Measurements from ENCODE around the gene GOLGA1.
"Not testable (repeated sequence)": the region's sequence is repeated elsewhere in the genome, so short reads cannot be mapped to it uniquely, and the experiment has no call there.

GOLGA1 gene

GRCh38 chr9:124940521-124940893 is 376 bp downstream of the GOLGA1 start:
- DNase-seq = no peak

DNA sequence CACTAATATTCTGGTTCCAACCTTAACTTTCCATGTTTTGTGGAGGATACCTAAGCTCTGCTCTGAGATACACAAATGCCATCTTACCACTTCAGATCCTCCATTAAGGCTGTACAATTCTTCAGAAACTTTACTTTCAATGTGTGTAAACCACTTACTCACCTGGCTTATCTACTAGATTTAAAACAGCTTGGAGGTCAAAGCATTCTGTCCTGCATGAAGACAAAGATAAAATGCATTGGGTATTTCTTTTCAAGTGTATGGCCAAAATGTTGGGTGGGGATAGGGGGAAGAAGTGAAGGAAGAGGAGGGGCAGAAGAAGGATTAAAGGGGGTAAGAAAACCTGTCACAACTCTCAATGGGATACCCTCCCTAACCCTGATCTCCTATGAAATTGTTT is 939 bp downstream of the GOLGA1 start:
- DNase-seq = no peak

DNA sequence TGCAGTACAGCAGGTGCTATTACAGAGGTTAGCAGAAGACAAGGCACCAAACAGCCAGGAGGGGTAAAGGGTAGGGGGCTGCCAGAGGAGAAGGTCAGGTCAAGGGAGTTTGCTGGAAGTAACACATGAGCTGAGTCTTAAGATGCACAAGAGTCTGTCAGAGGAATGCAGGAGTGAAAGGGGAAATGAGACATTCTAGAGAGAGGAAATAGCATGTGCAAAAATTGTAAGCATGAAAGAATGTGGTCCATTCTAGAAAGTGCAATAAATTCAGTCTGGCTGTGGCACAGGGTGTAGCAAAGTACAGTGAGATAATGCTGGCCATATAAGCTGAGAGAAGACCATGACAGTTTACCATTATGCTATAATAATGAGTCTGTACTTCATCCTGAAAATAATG is 6.6 kb downstream of the GOLGA1 start:
- DNase-seq = no peak

GRCh38 chr9:124932333-124932732 is 8.6 kb downstream of the GOLGA1 start:
- no peak for DNase-seq

DNA sequence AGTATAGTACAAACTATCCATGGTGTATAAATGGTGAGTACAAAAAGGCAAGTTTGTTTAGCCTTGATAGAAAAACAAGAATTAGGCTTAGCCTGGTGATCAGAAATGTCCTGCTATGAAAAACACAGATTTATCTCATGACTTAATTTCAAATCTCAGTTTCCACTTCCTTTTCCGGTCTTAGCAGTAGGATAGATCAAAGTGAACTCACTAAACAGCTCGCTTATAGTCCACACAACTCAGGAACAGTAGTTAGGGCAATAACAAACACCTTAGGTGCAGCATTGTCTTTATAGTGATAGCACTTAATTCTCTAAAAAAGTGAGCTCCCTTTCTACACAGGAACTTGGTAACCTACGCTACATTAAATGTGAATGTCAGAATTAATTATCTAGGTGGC is 11.4 kb downstream of the GOLGA1 start:
- DNase-seq = no peak

GRCh38 chr9:124928116-124928515 is 12.8 kb downstream of the GOLGA1 start:
- no peak for DNase-seq

DNA sequence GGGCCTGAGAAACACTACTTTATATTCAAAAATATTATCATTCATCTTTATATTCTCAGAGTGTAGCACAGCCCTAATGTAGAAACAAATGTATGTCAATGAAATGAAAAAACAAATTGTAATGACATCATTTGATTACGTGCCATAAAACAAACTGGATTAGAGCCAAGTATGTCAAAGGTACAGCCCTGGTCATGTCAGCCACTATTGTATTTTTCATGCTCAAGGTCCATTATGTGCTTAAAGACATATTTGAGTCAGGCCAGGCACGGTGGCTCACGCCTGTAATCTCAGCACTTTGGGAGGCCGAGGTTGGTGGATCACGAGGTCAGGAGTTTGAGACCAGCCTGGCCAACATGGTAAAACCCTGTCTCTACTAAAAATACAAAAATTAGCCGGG is 20.5 kb downstream of the GOLGA1 start:
- DNase-seq = not testable (repeated sequence)

DNA sequence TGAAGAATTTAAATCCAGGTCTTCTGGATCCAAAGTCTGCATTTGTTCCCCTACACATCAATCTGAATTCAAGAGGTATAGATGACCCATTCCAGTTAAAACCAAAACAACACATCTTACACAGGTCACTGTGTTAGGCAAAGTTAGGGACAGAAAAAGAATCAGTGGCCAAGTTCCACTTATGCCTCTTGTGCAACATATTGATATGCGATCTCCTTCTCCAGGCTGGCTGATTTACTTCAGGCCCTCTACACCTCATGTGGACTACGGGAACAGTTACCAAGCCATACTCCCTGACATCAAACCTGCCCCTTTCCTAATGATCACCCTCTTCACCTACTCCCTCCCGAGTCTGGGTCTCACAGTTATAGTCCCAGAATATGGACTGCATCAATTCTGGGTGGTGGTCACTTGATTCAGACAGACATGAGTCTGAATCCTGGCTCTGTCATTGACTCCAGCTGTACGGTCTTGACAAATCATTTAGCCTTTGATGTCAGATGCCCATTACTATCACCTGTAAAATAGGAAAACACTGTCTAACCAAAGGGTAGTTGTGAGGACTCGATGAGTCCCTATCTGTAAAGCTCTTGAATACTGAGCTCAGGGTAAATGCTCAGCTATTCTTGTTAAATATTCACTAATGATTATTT is 26.0 kb downstream of the GOLGA1 start:
- no peak for DNase-seq

DNA sequence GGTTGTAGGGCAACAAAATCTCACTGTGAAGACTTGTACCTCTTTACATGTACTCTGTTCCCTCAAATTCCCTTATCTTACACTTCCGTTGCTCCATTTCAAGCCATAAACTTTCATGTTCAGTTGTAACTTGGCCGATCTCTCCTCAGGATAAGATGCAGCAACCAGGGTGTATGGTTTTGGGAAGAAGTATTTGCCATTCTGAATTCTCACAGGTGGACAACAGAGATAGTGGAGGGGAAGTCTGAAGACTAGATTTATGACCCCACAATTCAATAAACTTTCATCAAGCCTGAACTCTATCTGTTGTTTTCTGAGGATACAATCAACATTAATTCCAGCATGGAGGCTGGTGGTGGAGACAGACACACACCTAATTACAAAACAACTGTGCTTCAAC is 27.5 kb downstream of the GOLGA1 start:
- no peak for DNase-seq

DNA sequence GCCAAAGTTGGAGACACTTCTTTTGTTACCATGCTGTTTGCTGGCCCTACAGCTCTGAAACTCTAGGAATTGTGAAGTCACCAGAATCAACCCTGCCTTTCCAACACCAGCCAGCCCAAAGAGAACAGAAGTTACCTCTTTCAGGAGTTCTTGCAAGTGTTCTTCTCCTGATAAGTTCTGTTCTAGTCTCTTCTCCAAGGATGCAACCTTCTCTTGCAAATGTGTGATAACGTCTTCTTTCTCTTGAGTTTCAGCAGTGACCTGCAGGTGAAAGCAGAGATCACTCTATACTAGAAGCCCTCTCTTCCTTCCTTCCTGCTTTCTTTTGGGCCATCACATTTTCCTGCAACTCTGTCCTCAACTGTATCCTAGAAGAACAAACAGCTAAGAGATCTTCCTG is 29.1 kb downstream of the GOLGA1 start:
- DNase-seq = no peak

- DNase-seq = no peak
Measured at GRCh38 chr9:124908098-124908497, 32.8 kb downstream of the GOLGA1 start.

DNA sequence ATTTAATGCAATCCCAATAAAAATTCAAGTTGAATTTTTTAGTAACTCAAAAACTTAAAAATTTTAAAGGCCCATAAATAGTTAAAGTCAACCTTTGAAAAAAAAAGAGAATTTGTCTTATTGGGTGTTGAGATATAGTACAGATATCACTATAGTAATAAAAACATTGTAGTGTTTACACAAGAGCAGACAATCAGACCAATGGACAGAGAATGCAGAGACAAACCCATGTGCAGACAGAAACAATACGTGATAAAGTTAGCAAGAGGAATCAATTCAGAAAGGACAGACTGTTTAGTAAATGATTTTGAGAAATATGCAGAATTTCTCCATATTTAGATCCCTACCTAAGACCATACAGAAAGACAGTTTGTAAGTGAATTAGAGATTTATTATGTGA is 33.9 kb downstream of the GOLGA1 start:
- no peak for DNase-seq

GRCh38 chr9:124899845-124900244 is 41.0 kb downstream of the GOLGA1 start:
- no peak for DNase-seq

DNA sequence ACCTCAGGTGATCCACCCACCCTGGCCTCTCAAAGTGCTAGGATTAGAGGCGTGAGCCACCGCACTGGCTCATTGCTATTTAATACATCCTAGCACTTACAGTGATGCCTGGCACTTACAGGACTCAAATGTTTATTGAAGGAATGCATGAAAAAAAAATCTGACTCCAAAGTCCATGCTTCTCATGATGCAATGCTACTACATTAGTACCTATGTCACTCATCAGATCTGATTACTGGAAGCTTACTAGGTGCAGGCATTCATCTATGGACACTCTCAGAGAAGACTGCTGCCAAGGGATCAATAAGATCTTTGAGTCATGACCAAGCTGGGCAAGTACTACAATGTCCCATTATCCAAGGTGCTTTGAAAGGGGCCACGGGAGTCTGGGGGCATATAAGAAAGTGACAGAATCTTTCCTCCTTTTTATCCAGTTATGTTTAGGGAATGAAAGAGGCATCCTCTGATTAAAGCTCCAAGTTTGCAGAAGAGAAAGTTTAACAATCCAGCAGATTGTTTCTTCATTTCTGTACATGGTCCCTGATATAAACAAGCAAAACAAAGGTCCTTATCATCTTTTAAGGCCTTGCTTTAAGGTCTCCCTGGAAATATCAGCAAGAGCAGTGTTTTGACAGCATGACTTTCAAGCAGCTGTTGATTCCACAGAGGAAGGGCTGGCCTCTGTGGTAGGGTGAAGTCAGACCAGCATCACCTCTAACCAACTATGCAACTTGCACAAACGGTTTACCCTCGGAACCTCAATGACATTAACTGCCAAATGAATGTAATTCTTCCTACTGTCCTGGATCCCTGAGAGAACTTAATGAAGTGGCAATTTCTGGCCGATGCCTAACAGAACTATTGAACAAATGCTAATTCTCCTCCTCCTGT is 43.1 kb downstream of the GOLGA1 start:
- no peak for DNase-seq

GRCh38 chr9:124894741-124895170 is 46.1 kb downstream of the GOLGA1 start:
- no peak for DNase-seq

DNA sequence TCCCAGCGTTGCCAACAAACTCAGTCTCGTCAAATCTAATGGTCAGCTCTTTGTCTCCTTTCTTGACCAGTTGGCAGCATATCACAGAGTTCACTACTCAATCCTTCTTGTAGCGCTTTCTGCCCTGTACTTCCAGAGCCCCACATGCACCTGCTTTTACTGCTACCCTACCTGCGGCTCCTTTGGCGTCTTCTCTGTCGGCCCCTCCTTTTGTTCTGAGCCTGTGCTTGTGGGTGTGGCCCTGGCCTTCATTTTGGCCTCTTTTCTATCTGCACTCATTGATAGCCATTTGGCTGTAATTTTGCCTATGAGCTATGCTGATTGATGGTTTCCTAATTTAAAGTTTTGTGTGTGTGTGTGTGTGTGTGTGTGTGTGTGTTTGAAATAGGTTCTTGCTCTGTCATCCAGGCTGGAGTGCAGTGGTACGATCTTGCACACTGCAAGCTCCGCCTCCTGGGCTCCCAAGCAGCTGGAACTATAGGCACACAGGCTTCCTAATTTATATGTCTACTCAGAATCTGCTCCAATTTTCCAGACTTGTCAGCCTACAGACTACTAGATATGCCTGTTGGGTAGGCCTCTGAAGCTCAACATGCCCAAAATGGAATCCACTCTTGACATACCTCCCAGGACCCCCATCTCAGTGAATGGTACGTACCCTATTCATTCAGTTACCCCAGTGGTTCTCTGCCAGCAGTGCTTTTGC is 46.7 kb downstream of the GOLGA1 start:
- DNase-seq = no peak

- no peak for DNase-seq
Measured at GRCh38 chr9:124890179-124890578, 50.7 kb downstream of the GOLGA1 start.

DNA sequence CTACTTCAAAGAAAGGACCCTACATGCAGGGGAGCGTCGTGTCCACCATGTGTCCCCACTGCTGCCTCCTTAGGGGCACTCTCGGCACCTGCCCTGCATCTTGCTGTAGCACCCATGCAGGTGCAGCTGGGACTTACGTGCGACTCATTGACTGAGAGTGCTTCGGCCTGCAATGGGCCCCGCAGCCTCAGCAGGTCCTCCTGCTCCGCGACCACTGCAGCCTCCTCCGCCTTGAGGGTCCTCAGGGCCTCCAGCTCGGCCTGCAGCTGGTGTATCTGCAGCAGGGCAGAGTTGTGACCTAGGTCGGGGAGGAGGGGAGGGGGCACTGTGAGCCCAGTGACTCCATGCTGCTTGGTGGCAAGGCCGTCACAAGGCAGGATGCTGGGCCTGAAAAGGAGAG is 51.9 kb downstream of the GOLGA1 start:
- DNase-seq = no peak

- DNase-seq = no peak
Measured at GRCh38 chr9:124887832-124888231, 53.1 kb downstream of the GOLGA1 start.

DNA sequence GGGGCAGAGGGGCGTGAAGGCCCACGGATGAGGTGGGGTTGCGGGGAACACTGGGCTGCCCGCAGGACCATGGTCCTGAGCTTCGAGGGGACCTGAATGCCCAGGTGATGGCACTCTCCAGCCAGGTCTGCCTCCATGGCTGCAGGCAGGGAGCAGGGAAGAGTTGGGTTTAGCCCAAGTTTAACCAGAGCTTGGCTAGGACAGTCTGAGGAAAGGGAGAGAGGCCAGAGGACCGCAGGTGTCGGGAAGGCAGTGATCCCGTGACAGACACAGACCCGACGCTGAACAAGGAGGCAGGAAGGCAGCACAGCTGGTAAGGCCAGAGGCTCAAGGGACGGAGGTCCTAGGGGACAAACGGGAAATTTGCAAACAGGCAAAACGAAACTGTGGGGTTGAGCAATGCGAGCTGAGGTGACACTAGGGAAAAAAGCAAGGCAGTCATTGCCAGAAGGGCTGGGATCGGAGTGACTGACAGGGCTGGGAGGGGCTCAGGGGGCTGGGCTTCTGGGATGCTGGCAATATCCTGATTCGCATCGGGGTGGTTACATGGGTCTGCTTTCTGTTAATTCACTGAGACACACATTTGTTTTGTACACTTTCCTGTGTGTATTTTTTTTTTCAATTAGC is 53.9 kb downstream of the GOLGA1 start:
- no peak for DNase-seq

GRCh38 chr9:124886461-124886860 is 54.4 kb downstream of the GOLGA1 start:
- DNase-seq = no peak

GRCh38 chr9:124885551-124885950 is 55.3 kb downstream of the GOLGA1 start:
- no peak for DNase-seq

DNA sequence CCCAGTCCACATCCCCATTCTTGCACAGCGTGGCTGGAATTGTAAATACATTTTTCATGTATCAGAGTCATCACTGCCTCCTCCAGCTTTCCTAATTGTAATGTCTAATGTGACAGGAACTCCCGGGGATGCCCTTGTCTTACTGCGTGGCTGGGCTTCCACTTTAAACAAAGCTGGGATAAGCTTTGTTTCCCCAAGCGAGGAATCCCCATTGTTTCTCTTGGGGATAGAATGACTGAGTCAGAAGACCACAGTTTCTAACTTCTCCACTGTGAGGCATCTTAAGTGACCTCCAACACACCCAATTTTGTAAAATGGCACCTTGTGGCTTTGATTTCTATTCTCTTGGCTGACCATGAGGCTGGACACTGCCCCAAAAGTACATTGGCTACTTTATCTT is 56.5 kb downstream of the GOLGA1 start:
- DNase-seq = no peak

Data from activated CD4-positive, alpha-beta T cell treated with anti-CD3 and anti-CD28 coated beads, Interleukin-2, amount 50 U/mL, for 48 hours (primary cell).